HCT116 (cell line): ENCODE data around the gene CCDC80. TPM values are rescaled to one million over a fixed set of nuclear protein-coding genes. Genes with fewer than 3 reads are reported as not detected.

ENCODE experiments used
- ATAC-seq: fragments of 200-7000 bp; cut with Tn5 transposase; 2 replicates; pipeline ENCODE4 v1.9.1; 2020; ENCODE audit warnings: mild to moderate bottlenecking, moderate library complexity
- BruUV-seq: library from RNA; stranded (reverse); fragments of 400-500 nt; replicated peaks from 2 replicates; lab custom pipeline; 2021; lab: Mats Ljungman, UMichigan
- CTCF ChIA-PET: fragments of 300-600 bp; sonication (Branson Sonifier 250); formaldehyde crosslinking; loops from one replicate; lab custom pipeline; 2021; ENCODE audit warnings: antibody characterized with exemption; lab: Charles Lee
- POLR2A ChIA-PET: fragments of 300-600, 350-600 bp; sonication (Branson Sonifier 250); formaldehyde crosslinking; loops from one replicate; lab custom pipeline; 2021; ENCODE audit warnings: antibody characterized with exemption; lab: Charles Lee
- RAD21 ChIA-PET, 2 experiments: fragments of 300-600 bp; sonication (Branson Sonifier 250); formaldehyde crosslinking; loops; one replicate each; lab custom pipeline; 2023; ENCODE audit warnings: low total read pairs in 2 of 2; ENCODE audit not compliant: uncharacterized antibody in 2 of 2, unreplicated experiment in 2 of 2, low non-redundant PET in 1 of 2; lab: Charles Lee
- DNase-seq: peaks from one replicate; pipeline ENCODE4 v3.0.0-alpha.2; 2010; ENCODE audit warnings: low read depth, low spot score
- H2AFZ ChIP-seq: fragments of 200-600 bp; shearing (Covaris generic), sonication (generic); 2 replicates; pipeline ENCODE4 v1.6.1; 2017; ENCODE audit warnings: low read depth, mixed run types, mixed read lengths, antibody characterized with exemption, low read length; ENCODE audit not compliant: poor library complexity, severe bottlenecking
- H3K27ac ChIP-seq: 2 replicates; pipeline ENCODE4 v1.5.1; 2012; ENCODE audit warnings: low read depth, low read length
- H3K27me3 ChIP-seq: fragments of 200-600 bp; sonication (generic); 2 replicates; pipeline ENCODE4 v1.6.1; 2016; ENCODE audit warnings: mixed run types, low read length, mixed read lengths; ENCODE audit not compliant: insufficient read depth
- H3K36me3 ChIP-seq, 2 experiments: fragments of 200-500 bp in 1 of 2; fragments of 200-600 bp in 1 of 2; sonication (Bioruptor generic) in 1 of 2; sonication (generic) in 1 of 2; 2 replicates each; pipeline versions ENCODE4 v1.5.1 to v1.6.1; 2014 to 2016; ENCODE audit warnings: low read length in 2 of 2, inconsistent platforms in 1 of 2, mixed read lengths in 1 of 2, mixed run types in 1 of 2; ENCODE audit not compliant: insufficient read depth in 2 of 2, control insufficient read depth in 1 of 2
- H3K4me1 ChIP-seq, 2 experiments: fragments of 200-600 bp in 1 of 2; sonication (generic) in 1 of 2; 2 replicates each; pipeline versions ENCODE4 v1.5.1 to v1.6.1; 2012 to 2017; ENCODE audit warnings: low read length in 2 of 2, inconsistent platforms in 1 of 2, mild to moderate bottlenecking in 1 of 2, mixed read lengths in 1 of 2, mixed run types in 1 of 2, moderate library complexity in 1 of 2; ENCODE audit not compliant: insufficient read depth in 2 of 2, control insufficient read depth in 1 of 2
- H3K4me2 ChIP-seq: fragments of 200-600 bp; sonication (generic); 2 replicates; pipeline ENCODE4 v1.6.1; 2017; ENCODE audit warnings: mixed run types, low read length, mixed read lengths
- H3K4me3 ChIP-seq, 2 experiments: fragments of 200-600 bp in 1 of 2; sonication (generic) in 1 of 2; replicated peaks in 1 of 2; 2 replicates each; pipeline ENCODE4 v1.5.1; 2011 to 2016; ENCODE audit warnings: low read length in 2 of 2, control low read depth in 1 of 2, low read depth in 1 of 2, mild to moderate bottlenecking in 1 of 2, mixed read lengths in 1 of 2, mixed run types in 1 of 2
- H3K79me2 ChIP-seq: fragments of 200-600 bp; sonication (generic); 2 replicates; pipeline ENCODE4 v1.6.1; 2017; ENCODE audit warnings: mild to moderate bottlenecking, mixed run types, low read length, moderate library complexity, mixed read lengths; ENCODE audit not compliant: insufficient read depth
- H3K9ac ChIP-seq: fragments of 200-600 bp; sonication (generic); 2 replicates; pipeline ENCODE4 v1.6.1; 2016; ENCODE audit warnings: low read length, mixed read lengths
- H3K9me2 ChIP-seq: fragments of 200-600 bp; sonication (generic), shearing (Covaris generic); 2 replicates; pipeline ENCODE4 v1.6.1; 2017; ENCODE audit warnings: mixed run types, mild to moderate bottlenecking, moderate library complexity; ENCODE audit not compliant: insufficient read depth
- H3K9me3 ChIP-seq, 2 experiments: fragments of 200-500 bp in 1 of 2; fragments of 200-600 bp in 1 of 2; sonication (Bioruptor generic) in 1 of 2; sonication (generic) in 1 of 2; 2 replicates each; pipeline ENCODE4 v1.6.1; 2014 to 2017; ENCODE audit warnings: low read length in 2 of 2, mixed read lengths in 2 of 2, inconsistent platforms in 1 of 2, low read depth in 1 of 2, mild to moderate bottlenecking in 1 of 2, mixed run types in 1 of 2, moderate library complexity in 1 of 2; ENCODE audit not compliant: control insufficient read depth in 1 of 2, insufficient read depth in 1 of 2
- H4K20me1 ChIP-seq: fragments of 200-600 bp; sonication (generic), shearing (Covaris generic); 2 replicates; pipeline ENCODE4 v1.6.1; 2017; ENCODE audit warnings: mixed run types, mild to moderate bottlenecking, moderate library complexity; ENCODE audit not compliant: insufficient read depth
- CBX3 ChIP-seq: IDR thresholded peaks from 2 replicates; pipeline ENCODE4 v1.6.1; 2012; ENCODE audit warnings: low read depth
- CEBPB ChIP-seq: IDR thresholded peaks from 2 replicates; pipeline ENCODE4 v1.6.1; 2012; ENCODE audit warnings: low read depth
- EGR1 ChIP-seq: IDR thresholded peaks from 2 replicates; pipeline ENCODE4 v1.6.1; 2012; ENCODE audit warnings: low read depth
- ELF1 ChIP-seq: IDR thresholded peaks from 2 replicates; pipeline ENCODE4 v1.6.1; 2012; ENCODE audit warnings: low read depth, borderline replicate concordance
- EZH2 ChIP-seq: fragments of 200-600 bp; sonication (generic); IDR thresholded peaks from 2 replicates; pipeline ENCODE4 v1.6.1; 2017; ENCODE audit warnings: antibody characterized with exemption, mixed run types
- EZH2phosphoT487 ChIP-seq: fragments of 200-600 bp; IDR thresholded peaks from 2 replicates; pipeline ENCODE4 v1.6.1; 2018; ENCODE audit warnings: antibody characterized with exemption, borderline replicate concordance
- FOSL1 ChIP-seq: IDR thresholded peaks from 2 replicates; pipeline ENCODE4 v1.6.1; 2012; ENCODE audit warnings: low read depth
- JUND ChIP-seq: IDR thresholded peaks from 2 replicates; pipeline ENCODE4 v1.6.1; 2012
- POLR2AphosphoS5 ChIP-seq: IDR thresholded peaks from 2 replicates; pipeline ENCODE4 v1.6.1; 2011; ENCODE audit warnings: mild to moderate bottlenecking, low read depth, low read length, moderate library complexity
- RAD21 ChIP-seq: IDR thresholded peaks from 2 replicates; pipeline ENCODE4 v1.6.1; 2012; ENCODE audit warnings: low read depth, mild to moderate bottlenecking
- SP1 ChIP-seq: IDR thresholded peaks from 2 replicates; pipeline ENCODE4 v1.6.1; 2012; ENCODE audit warnings: low read depth
- SRF ChIP-seq: IDR thresholded peaks from 2 replicates; pipeline ENCODE4 v1.6.1; 2012; ENCODE audit warnings: low read depth
- TCF7L2 ChIP-seq: IDR thresholded peaks from 2 replicates; pipeline ENCODE4 v1.7.0; 2011; ENCODE audit warnings: borderline replicate concordance, inconsistent platforms; ENCODE audit not compliant: insufficient read depth, insufficient read length; ENCODE audit errors: extremely low read depth
- ZFX ChIP-seq: fragments of 450-650 bp; IDR thresholded peaks from 2 replicates; pipeline ENCODE4 v1.6.1; 2017
- ZNF274 ChIP-seq: fragments of 200-500 bp; sonication (Bioruptor generic); IDR thresholded peaks from 2 replicates; pipeline ENCODE4 v1.6.1; 2014; ENCODE audit warnings: mild to moderate bottlenecking, low read depth, low read length, inconsistent platforms
- intact Hi-C: fragments of 100-400 bp; cut with micrococcal nuclease; formaldehyde crosslinking; loops from 2 replicates; pipeline ENCODE4 v1.10.0; 2022
- total RNA-seq: library from RNA; stranded (reverse); gene quantifications from one replicate; pipeline ENCODE4 v1.2.1, GENCODE V29; 2021; ENCODE audit not compliant: unreplicated experiment
- TF ChIP-seq, protein P1 (sequence below): IDR thresholded peaks from 2 replicates; pipeline ENCODE4 v1.6.1; 2012
- TF ChIP-seq, protein P2 (sequence below): IDR thresholded peaks from 2 replicates; pipeline ENCODE4 v1.6.1; 2011; ENCODE audit warnings: mild to moderate bottlenecking, low read length, moderate library complexity; ENCODE audit not compliant: insufficient replicate concordance; ENCODE audit errors: extremely low read depth
- TF ChIP-seq, protein P3 (sequence below), 3 experiments: fragments of 200-600 bp in 1 of 3; sonication (generic) in 1 of 3; IDR thresholded peaks in 2 of 3; conservative IDR thresholded peaks in 1 of 3; 2 replicates each; pipeline ENCODE4 v1.5.1; 2012 to 2017; ENCODE audit warnings: low read depth in 2 of 3, low read length in 2 of 3, antibody characterized with exemption in 1 of 3, borderline replicate concordance in 1 of 3, control low read depth in 1 of 3, mild to moderate bottlenecking in 1 of 3, mixed read lengths in 1 of 3, mixed run types in 1 of 3, moderate library complexity in 1 of 3; ENCODE audit not compliant: insufficient read depth in 1 of 3

The CCDC80 gene
- total RNA-seq, 1 experiment from 2014 or later, result 1.7 TPM

DNA sequence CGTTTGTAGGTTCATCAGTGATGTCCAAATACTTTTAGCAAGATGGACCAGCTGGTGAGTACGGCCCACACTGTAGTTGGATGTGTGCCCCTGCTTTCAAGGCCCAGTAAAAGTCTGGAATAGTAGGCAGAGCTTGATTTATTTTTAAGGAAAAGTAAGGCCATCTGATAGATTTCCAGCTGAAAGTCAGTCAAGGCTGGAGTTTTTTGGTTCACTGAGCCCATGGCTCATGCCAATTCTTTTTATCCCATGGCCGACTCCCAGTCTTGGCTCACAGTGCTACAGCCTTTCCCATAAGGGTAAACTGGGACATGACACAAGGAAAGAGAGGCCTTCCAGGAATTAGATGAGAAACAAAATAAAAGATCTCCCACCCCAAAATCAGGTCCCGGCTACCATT, 13.5 kb downstream of the CCDC80 start:
- H3K4me1 ChIP-seq, result peaks cover 0 to 6% of the 10 kb centered on the region in 2 experiments; a peak in 2 of 4 replicates
- POLR2A ChIA-PET, result no interaction called here
- H3K27me3 ChIP-seq, result no peaks in the 10 kb centered on the region
- CTCF ChIA-PET, result no interaction called here
- H4K20me1 ChIP-seq, result no peaks in the 10 kb centered on the region
- H3K36me3 ChIP-seq, result no peaks in the 10 kb centered on the region
- no peak for TF ChIP-seq FOSL1
- TF ChIP-seq ZNF274, result no peak
- no peak for TF ChIP-seq SP1
- TF ChIP-seq TCF7L2, result no peak
- TF ChIP-seq, protein P1, sequence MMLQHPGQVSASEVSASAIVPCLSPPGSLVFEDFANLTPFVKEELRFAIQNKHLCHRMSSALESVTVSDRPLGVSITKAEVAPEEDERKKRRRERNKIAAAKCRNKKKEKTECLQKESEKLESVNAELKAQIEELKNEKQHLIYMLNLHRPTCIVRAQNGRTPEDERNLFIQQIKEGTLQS, result no peak
- TF ChIP-seq EGR1, result no peak
- TF ChIP-seq RAD21, result no peak
- no peak for TF ChIP-seq SRF
- TF ChIP-seq ZFX, result no peak
- no peak for TF ChIP-seq ELF1
- TF ChIP-seq JUND, result no peak
- TF ChIP-seq, all 23 proteins: peak for 0
- Histone ChIP-seq H3K9ac (no peak overlapping the region), H3K4me2 (no peak overlapping the region), H3K4me3 (no peak overlapping the region), H3K79me2 (no peaks in the 10 kb centered on the region), H2AFZ (no peak overlapping the region), H3K9me3 (no peaks in the 10 kb centered on the region), H3K27ac (no peak overlapping the region), H3K9me2 (no peaks in the 10 kb centered on the region)
- DNase-seq, result no peak
- intact Hi-C loops, result no loop called here
- ATAC-seq, result no peak
- RAD21 ChIA-PET, result no interaction called here
- BruUV-seq, result no TSS peak

DNA sequence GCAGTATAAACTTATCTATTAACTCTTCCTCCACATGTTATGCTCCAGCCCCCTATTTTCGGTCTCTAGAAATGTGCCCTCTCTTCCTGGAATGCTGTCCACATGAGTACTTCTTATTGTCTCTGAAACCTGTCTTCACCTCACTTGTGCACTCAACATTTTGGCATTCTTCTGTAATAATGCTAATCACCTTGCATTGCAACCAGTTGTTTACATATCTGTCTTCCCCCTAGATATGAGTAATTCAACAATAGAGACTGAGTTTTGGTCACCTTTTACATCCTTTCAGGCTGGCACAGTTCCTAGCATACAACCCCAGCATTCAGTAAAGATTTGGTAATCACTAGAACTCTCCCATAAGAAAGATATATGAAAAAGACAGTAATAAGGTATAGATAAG, 17.2 kb downstream of the CCDC80 start:
- CTCF ChIA-PET, result no interaction called here
- POLR2A ChIA-PET, result no interaction called here
- H3K9me3 ChIP-seq, result no peaks in the 10 kb centered on the region
- H3K79me2 ChIP-seq, result no peaks in the 10 kb centered on the region
- H3K9ac ChIP-seq, result no peak overlapping the region
- no peaks in the 10 kb centered on the region for H3K36me3 ChIP-seq
- RAD21 ChIA-PET, result no interaction called here
- no peaks in the 10 kb centered on the region for H3K27me3 ChIP-seq
- no peak overlapping the region for H3K4me2 ChIP-seq
- no peak overlapping the region for H2AFZ ChIP-seq
- no peak overlapping the region for H3K27ac ChIP-seq
- no peak for DNase-seq
- peaks cover 0 to 3% of the 10 kb centered on the region in 2 experiments; a peak in 1 of 4 replicates for H3K4me1 ChIP-seq
- H4K20me1 ChIP-seq, result no peaks in the 10 kb centered on the region
- intact Hi-C loops, result no loop called here
- H3K9me2 ChIP-seq, result no peaks in the 10 kb centered on the region
- BruUV-seq, result no TSS peak
- H3K4me3 ChIP-seq, result no peak overlapping the region
- no peak for ATAC-seq
- TF ChIP-seq RAD21 (no peak), POLR2AphosphoS5 (no peak), CEBPB (no peak), EZH2phosphoT487 (no peak), SP1 (no peak), ZNF274 (no peak), EGR1 (no peak), ELF1 (no peak), EZH2 (no peak), CBX3 (no peak), FOSL1 (no peak)
- TF ChIP-seq, protein P1, result no peak
- TF ChIP-seq, protein P2, sequence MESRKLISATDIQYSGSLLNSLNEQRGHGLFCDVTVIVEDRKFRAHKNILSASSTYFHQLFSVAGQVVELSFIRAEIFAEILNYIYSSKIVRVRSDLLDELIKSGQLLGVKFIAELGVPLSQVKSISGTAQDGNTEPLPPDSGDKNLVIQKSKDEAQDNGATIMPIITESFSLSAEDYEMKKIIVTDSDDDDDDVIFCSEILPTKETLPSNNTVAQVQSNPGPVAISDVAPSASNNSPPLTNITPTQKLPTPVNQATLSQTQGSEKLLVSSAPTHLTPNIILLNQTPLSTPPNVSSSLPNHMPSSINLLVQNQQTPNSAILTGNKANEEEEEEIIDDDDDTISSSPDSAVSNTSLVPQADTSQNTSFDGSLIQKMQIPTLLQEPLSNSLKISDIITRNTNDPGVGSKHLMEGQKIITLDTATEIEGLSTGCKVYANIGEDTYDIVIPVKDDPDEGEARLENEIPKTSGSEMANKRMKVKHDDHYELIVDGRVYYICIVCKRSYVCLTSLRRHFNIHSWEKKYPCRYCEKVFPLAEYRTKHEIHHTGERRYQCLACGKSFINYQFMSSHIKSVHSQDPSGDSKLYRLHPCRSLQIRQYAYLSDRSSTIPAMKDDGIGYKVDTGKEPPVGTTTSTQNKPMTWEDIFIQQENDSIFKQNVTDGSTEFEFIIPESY, result no peak
- TF ChIP-seq, protein P3, sequence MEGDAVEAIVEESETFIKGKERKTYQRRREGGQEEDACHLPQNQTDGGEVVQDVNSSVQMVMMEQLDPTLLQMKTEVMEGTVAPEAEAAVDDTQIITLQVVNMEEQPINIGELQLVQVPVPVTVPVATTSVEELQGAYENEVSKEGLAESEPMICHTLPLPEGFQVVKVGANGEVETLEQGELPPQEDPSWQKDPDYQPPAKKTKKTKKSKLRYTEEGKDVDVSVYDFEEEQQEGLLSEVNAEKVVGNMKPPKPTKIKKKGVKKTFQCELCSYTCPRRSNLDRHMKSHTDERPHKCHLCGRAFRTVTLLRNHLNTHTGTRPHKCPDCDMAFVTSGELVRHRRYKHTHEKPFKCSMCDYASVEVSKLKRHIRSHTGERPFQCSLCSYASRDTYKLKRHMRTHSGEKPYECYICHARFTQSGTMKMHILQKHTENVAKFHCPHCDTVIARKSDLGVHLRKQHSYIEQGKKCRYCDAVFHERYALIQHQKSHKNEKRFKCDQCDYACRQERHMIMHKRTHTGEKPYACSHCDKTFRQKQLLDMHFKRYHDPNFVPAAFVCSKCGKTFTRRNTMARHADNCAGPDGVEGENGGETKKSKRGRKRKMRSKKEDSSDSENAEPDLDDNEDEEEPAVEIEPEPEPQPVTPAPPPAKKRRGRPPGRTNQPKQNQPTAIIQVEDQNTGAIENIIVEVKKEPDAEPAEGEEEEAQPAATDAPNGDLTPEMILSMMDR (IDR thresholded peaks at IDR 0.05 in 2 of 3, conservative IDR thresholded peaks at IDR 0.05 in 1 of 3; ENCODE audit: borderline replicate concordance in 1 of 3, insufficient read depth in 1 of 3, low read depth in 2 of 3, low read length in 2 of 3), result no peak
